Right lobe of liver (tissue), 6 donors: ENCODE results near the gene NKAIN4. TPM values are rescaled to one million over a fixed set of nuclear protein-coding genes. Genes with fewer than 3 reads are reported as not detected.

ENCODE experiments used
- ATAC-seq, 4 donors: fragments of 200-7000 bp; cut with Tn5 transposase; one replicate each; pipeline ENCODE4 v1.9.1; 2020; ENCODE audit warnings: mild to moderate bottlenecking in 4 of 4, moderate library complexity in 4 of 4
- DNase-seq, 3 donors: peaks; one replicate each; pipeline ENCODE4 v3.0.0-alpha.2; 2020
- H3K27ac ChIP-seq, 3 donors: fragments of 200-600 bp; one replicate each; pipeline ENCODE4 v1.8.0; 2022
- H3K27me3 ChIP-seq, 2 donors: fragments of 200-600 bp; one replicate each; pipeline ENCODE4 v1.8.0; 2022
- H3K36me3 ChIP-seq, 4 donors: fragments of 200-600 bp; sonication (generic) in 1 of 4; one replicate each; pipeline versions ENCODE4 v1.5.1 to v1.8.0; 2017 to 2022; ENCODE audit warnings: control low read depth in 1 of 4
- H3K4me1 ChIP-seq, 4 donors: fragments of 200-600 bp; sonication (generic) in 1 of 4; one replicate each; pipeline versions ENCODE4 v1.5.1 to v1.8.0; 2017 to 2022; ENCODE audit warnings: control low read depth in 1 of 4
- H3K4me3 ChIP-seq, 3 donors: fragments of 200-600 bp; one replicate each; pipeline ENCODE4 v1.8.0; 2022
- H3K9me3 ChIP-seq, 4 donors: fragments of 200-600 bp; sonication (generic) in 1 of 4; one replicate each; pipeline versions ENCODE4 v1.5.1 to v1.8.0; 2017 to 2022; ENCODE audit warnings: control low read depth in 1 of 4
- CTCF ChIP-seq, 4 donors: fragments of 200-600 bp in 3 of 4; fragments of 450-650 bp in 1 of 4; IDR thresholded peaks; one replicate each; pipeline versions ENCODE4 v1.5.1 to v1.8.0; 2016 to 2022; ENCODE audit warnings: antibody characterized with exemption in 4 of 4, mild to moderate bottlenecking in 2 of 4
- POLR2A ChIP-seq: fragments of 450-650 bp; IDR thresholded peaks from one replicate; pipeline ENCODE4 v1.6.1; 2017; ENCODE audit warnings: antibody characterized with exemption, mild to moderate bottlenecking
- WGBS: methylation state at CpG from one replicate; pipeline ENCODE4 v1.1.6; 2018; ENCODE audit warnings: low coverage, low lambda C conversion rate; ENCODE audit not compliant: insufficient coverage; ENCODE audit errors: missing lambda C conversion rate; 5-methylcytosine and 5-hydroxymethylcytosine counted together
- intact Hi-C, 2 donors: fragments of 100-400 bp; cut with DNase I; formaldehyde crosslinking; loops; one replicate each; pipeline versions ENCODE4 v1.11.2 to v1.14.1; 2022
- total RNA-seq, 6 experiments: library from RNA; depleted of rRNA in 2 of 6; stranded (reverse); fragments of >200 nt in 2 of 6; fragmentation: NEBNext Ultra II Directional in 3 of 6; extraction: Animal tissue kit (Norgen Biotek cat#: 25700) in 3 of 6; gene quantifications; one replicate each; pipeline versions ENCODE4 v1.1.0 to v1.2.4, GENCODE V29; 2016 to 2023
- donor health status: DM: no; HTN: yes; CAD: no.
- donor health status: DM: no; HTN: no; CAD: no.
- donor health status: DM: no; HTN: no; CAD: no.
- donor health status: DM: no; HTN: yes; CAD: no.
- donor health status: DM: no; HTN: yes; CAD: no.

Gene NKAIN4
- total RNA-seq, 6 experiments from 2014 or later, result not detected

- Histone ChIP-seq H3K9me3 (no peaks in the 10 kb centered on the region), H3K4me1 (peaks cover 0 to 6% (median 0%) of the 10 kb centered on the region in 4 donors), H3K27ac (no peak overlapping the region), H3K36me3 (no peaks in the 10 kb centered on the region), H3K27me3 (no peaks in the 10 kb centered on the region), H3K4me3 (no peak overlapping the region)
- WGBS, result no CpG with 5 or more reads among the region's 9 CpGs
- ATAC-seq (no peak), DNase-seq (no peak)
- no peak for TF ChIP-seq CTCF (IDR thresholded peaks at IDR 0.05)
- TF ChIP-seq POLR2A, result no peak
- intact Hi-C loops, result no loop called here
These were observed 33.4 kb downstream of the NKAIN4 start for GRCh38 chr20:63220696-63221399.

- no peak overlapping the region for H3K4me3 ChIP-seq
- H3K36me3 ChIP-seq, result no peaks in the 10 kb centered on the region
- intact Hi-C loops, result no loop called here
- no peak for ATAC-seq
- TF ChIP-seq POLR2A (no peak), CTCF (IDR thresholded peaks at IDR 0.05) (no peak)
- DNase-seq, result no peak
- H3K9me3 ChIP-seq, result no peaks in the 10 kb centered on the region
- H3K4me1 ChIP-seq, result peaks cover 0 to 8% (median 1%) of the 10 kb centered on the region in 4 donors
- WGBS, result 63% methylated on average over 19 of the region's 25 CpGs
- no peak overlapping the region for H3K27ac ChIP-seq
- H3K27me3 ChIP-seq, result no peaks in the 10 kb centered on the region
These were observed 34.3 kb downstream of the NKAIN4 start for GRCh38 chr20:63219866-63220521.

- no peak for DNase-seq
- Histone ChIP-seq H3K36me3 (peaks cover 0 to 3% (median 0%) of the 10 kb centered on the region in 4 donors), H3K27ac (no peak overlapping the region), H3K27me3 (no peaks in the 10 kb centered on the region), H3K4me3 (no peak overlapping the region), H3K9me3 (no peaks in the 10 kb centered on the region), H3K4me1 (peaks cover 0 to 13% (median 4%) of the 10 kb centered on the region in 4 donors)
- 40% methylated on average over 1 of the region's 8 CpGs for WGBS
- TF ChIP-seq POLR2A (no peak), CTCF (IDR thresholded peaks at IDR 0.05) (no peak)
- intact Hi-C loops, result no loop called here
- no peak for ATAC-seq
These were observed 34.8 kb downstream of the NKAIN4 start for GRCh38 chr20:63219447-63219821.

- intact Hi-C loops, result no loop called here
- no peak overlapping the region for H3K27ac ChIP-seq
- DNase-seq, result no peak
- no peaks in the 10 kb centered on the region for H3K27me3 ChIP-seq
- H3K4me1 ChIP-seq, result peaks cover 0 to 14% (median 6%) of the 10 kb centered on the region in 4 donors
- no peaks in the 10 kb centered on the region for H3K9me3 ChIP-seq
- H3K36me3 ChIP-seq, result peaks cover 0 to 3% (median 0%) of the 10 kb centered on the region in 4 donors
- 60% methylated on average over 1 of the region's 13 CpGs for WGBS
- no peak for ATAC-seq
- no peak overlapping the region for H3K4me3 ChIP-seq
- TF ChIP-seq CTCF (IDR thresholded peaks at IDR 0.05) (no peak), POLR2A (no peak)
These were observed 35.4 kb downstream of the NKAIN4 start for GRCh38 chr20:63218701-63219446.
